ENCODE data around the gene ZNF320. TPM values are rescaled to one million over a fixed set of nuclear protein-coding genes. Genes with fewer than 3 reads are reported as not detected.

ZNF320 gene
- total and polyA plus RNA-seq, 2 experiments from 2014 or later, result 5.6 to 35.0 TPM

DNA sequence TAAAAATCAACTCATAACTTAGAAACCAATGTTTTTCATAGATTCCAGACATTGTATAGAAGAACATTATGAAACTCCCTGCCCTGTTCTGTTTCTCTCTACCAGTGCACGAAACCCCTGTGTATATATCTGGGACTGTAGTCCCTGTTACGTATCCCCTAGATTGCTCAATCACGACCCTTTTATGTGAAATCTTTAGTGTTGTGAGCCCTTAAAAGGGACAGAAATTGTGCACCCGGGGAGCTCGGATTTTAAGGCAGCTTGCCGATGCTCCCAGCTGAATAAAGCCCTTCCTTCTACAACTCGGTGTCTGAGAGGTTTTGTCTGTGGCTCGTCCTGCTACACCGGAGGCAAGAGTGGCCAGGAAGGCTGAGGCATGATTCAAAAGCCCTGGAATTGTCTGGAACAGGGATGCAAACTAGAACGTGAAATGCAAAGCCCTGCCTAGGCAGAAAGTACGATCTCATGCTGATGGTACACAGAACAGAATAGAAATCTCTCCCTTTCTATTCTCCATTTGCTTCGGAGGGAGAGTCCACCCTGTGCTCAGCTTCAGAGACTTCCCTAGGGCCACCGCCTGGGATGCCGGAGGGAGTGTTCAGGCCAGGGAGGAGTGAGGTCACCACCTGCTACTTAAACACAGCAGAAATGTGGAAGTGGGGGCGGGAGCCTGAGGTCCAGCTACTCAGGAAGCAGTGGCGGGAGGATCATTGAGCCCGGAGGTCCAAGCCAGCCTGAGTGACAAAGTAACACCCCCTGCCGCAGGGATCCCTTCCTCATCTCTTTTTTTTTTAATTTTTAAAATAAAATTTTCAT, 26.6 kb upstream of the ZNF320 start:
- 51% methylated on average over 18 of the region's 18 CpGs for WGBS (ENCODE audit: low lambda C conversion rate, missing lambda C conversion rate)
- no peaks in the 10 kb centered on the region for H3K9me2 ChIP-seq (replicated peaks; ENCODE audit: insufficient read depth)
- H3K27me3 ChIP-seq, result no peaks in the 10 kb centered on the region
- H4K20me1 ChIP-seq (ENCODE audit: insufficient read depth, poor library complexity, severe bottlenecking), result no peaks in the 10 kb centered on the region
- H3K79me2 ChIP-seq, result peaks cover 12% of the 10 kb centered on the region
- H3K4me1 ChIP-seq (ENCODE audit: insufficient read depth), result peaks cover 12% of the 10 kb centered on the region
- peak overlapping the region; percentile 95 for H2AFZ ChIP-seq
- DNase-seq (ENCODE audit: low spot score), result peak; percentile 67
- H3K4me2 ChIP-seq, result peak overlapping the region; percentile 99
- TF ChIP-seq EZH2 (IDR thresholded peaks at IDR 0.05; ENCODE audit: borderline replicate concordance), result no peak
- TF ChIP-seq EZH2phosphoT487 (IDR thresholded peaks at IDR 0.05; ENCODE audit: low read depth, severe bottlenecking, unreplicated experiment), result no peak
- peaks cover 5% of the 10 kb centered on the region for H3K36me3 ChIP-seq (replicated peaks; ENCODE audit: insufficient read depth, low read depth)
- H3K4me3 ChIP-seq, result peak overlapping the region; percentile 75
- H3K9me3 ChIP-seq (ENCODE audit: low read depth), result no peaks in the 10 kb centered on the region
- peak overlapping the region; percentile 99 for H3K27ac ChIP-seq

DNA sequence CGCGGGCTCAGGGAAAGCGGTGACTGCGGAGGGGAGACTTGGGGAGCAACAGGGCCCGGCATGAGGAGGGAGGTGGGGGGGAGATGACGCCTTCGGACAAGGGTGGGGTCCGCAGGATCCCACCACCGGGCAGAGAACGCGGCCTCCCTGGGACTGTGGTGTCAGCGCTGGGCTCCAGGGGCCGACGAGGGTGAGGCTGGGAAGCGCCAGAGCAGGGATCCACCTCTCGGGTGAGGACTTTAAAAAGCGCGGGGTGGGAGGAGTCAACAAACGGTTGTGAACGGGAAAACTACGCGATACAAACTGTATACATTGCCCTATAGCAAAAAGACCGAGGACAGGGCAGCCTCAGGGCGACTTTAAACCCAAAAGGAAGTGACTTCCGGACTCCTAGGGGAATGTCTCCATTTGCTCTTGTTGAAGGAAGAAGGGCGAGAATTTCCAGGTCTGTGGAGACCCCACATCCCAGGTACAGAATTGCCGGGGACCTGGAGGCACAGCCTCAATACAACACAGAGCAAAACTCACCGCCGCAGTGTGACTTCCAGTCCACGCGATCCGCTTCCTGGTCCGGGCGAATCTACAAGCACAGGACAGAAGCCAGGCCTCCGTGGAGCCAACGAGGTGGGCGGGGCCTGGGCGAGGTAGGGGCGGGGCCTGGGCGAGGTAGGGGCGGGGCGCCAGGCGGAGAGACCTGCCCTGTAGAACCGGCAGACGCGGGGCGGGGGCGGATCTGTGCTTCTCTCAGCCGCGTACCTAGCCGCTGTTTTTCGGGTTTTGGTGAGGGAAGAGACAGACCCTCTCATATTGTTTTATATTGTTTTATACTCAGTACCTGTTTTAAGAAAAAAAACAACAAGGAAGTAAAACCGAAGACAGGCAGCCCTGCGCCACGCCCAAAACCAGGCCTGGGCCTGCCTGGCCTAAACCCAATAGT, 25.7 kb upstream of the ZNF320 start, which contains the start of gene ZNF888:
Gene ZNF888, minus strand, starts transcription at position 588 of the 937 bp plus-strand sequence. CDS start 5,555 bp downstream, outside the sequence.
- Histone ChIP-seq H3K4me3 (peak within 1 kb of the TSS; percentile 75), H3K36me3 (replicated peaks; ENCODE audit: insufficient read depth, low read depth) (no peaks in the 10 kb centered on the region), H3K27ac (peak within 1 kb of the TSS; percentile 99), H2AFZ (peak within 1 kb of the TSS; percentile 95), H3K4me2 (peak within 1 kb of the TSS; percentile 99), H3K9me3 (ENCODE audit: low read depth) (no peaks in the 10 kb centered on the region), H3K9me2 (replicated peaks; ENCODE audit: insufficient read depth) (no peaks in the 10 kb centered on the region), H3K4me1 (ENCODE audit: insufficient read depth) (peaks cover 12% of the 10 kb centered on the region), H3K27me3 (no peaks in the 10 kb centered on the region), H3K79me2 (peaks cover 12% of the 10 kb centered on the region), H4K20me1 (ENCODE audit: insufficient read depth, poor library complexity, severe bottlenecking) (no peaks in the 10 kb centered on the region)
- TF ChIP-seq EZH2 (IDR thresholded peaks at IDR 0.05; ENCODE audit: borderline replicate concordance) (no peak), EZH2phosphoT487 (IDR thresholded peaks at IDR 0.05; ENCODE audit: low read depth, severe bottlenecking, unreplicated experiment) (no peak)
- TF ChIP-seq, protein P1, sequence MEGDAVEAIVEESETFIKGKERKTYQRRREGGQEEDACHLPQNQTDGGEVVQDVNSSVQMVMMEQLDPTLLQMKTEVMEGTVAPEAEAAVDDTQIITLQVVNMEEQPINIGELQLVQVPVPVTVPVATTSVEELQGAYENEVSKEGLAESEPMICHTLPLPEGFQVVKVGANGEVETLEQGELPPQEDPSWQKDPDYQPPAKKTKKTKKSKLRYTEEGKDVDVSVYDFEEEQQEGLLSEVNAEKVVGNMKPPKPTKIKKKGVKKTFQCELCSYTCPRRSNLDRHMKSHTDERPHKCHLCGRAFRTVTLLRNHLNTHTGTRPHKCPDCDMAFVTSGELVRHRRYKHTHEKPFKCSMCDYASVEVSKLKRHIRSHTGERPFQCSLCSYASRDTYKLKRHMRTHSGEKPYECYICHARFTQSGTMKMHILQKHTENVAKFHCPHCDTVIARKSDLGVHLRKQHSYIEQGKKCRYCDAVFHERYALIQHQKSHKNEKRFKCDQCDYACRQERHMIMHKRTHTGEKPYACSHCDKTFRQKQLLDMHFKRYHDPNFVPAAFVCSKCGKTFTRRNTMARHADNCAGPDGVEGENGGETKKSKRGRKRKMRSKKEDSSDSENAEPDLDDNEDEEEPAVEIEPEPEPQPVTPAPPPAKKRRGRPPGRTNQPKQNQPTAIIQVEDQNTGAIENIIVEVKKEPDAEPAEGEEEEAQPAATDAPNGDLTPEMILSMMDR (IDR thresholded peaks at IDR 0.05; ENCODE audit: poor library complexity), result no peak
- DNase-seq (ENCODE audit: low spot score), result peak; percentile 96
- 4% methylated on average over 41 of the region's 55 CpGs for WGBS (ENCODE audit: low lambda C conversion rate, missing lambda C conversion rate)

DNA sequence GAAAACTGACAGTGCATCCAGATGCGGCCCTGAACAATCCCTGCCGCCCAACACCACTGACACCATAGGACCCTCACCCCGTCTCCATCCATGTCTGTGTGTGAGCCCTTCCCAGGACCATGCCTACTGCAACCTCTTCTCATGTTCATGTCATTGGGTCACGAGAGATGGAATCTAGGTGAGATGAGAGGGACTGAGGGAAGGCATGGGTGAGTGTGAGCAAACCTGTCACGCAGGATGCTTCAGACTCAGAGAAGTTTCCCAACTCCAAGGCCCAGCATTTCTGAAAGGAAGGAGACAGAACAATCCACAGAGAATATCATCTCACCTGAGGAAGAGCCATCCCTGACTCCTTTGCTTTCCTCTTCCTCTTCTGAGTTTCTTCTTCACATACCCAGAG, 20.1 kb upstream of the ZNF320 start:
- TF ChIP-seq, protein P1 (IDR thresholded peaks at IDR 0.05; ENCODE audit: poor library complexity), result no peak
- TF ChIP-seq EZH2phosphoT487 (IDR thresholded peaks at IDR 0.05; ENCODE audit: low read depth, severe bottlenecking, unreplicated experiment) (no peak), EZH2 (IDR thresholded peaks at IDR 0.05; ENCODE audit: borderline replicate concordance) (no peak)

More for the DNA sequence above, 20.1 kb upstream of the ZNF320 start:
- Histone ChIP-seq H2AFZ (no peak overlapping the region), H3K4me1 (ENCODE audit: insufficient read depth) (peaks cover 3% of the 10 kb centered on the region), H4K20me1 (ENCODE audit: insufficient read depth, poor library complexity, severe bottlenecking) (no peaks in the 10 kb centered on the region), H3K27ac (no peak overlapping the region), H3K4me2 (no peak overlapping the region), H3K27me3 (no peaks in the 10 kb centered on the region), H3K9me2 (replicated peaks; ENCODE audit: insufficient read depth) (no peaks in the 10 kb centered on the region), H3K4me3 (no peak overlapping the region), H3K9me3 (ENCODE audit: low read depth) (no peaks in the 10 kb centered on the region), H3K79me2 (peaks cover 12% of the 10 kb centered on the region), H3K36me3 (replicated peaks; ENCODE audit: insufficient read depth, low read depth) (no peaks in the 10 kb centered on the region)
- DNase-seq (ENCODE audit: low spot score), result no peak
- WGBS (ENCODE audit: low lambda C conversion rate, missing lambda C conversion rate), result 98% methylated on average over 5 of the region's 5 CpGs
